SHP77 (cell line): Measurements from ENCODE around the gene CRYL1.

Experiments used
- DNase-seq, 2 experiments: peaks; one replicate each; lab custom pipeline; 2025; lab: John Stamatoyannopoulos, UW

Gene CRYL1

DNA sequence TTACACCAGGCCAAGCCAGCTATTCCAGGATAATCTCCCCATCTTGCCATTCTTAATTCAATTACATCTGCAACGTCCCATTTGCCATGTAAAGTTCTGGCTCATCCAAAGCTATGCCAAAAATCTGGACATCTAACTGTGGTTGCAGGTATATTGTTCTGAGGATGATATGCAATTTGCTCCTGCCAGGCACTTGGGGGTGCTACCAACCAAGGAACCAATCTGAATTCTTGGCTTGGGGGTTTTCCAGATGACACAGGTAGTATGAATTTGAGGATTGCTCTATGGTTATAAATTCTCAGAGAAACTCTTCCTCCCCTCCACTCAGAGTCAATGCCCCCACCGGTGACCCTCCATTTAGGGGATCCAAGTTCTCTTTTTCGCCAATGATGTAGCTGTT lies 33.0 kb downstream of the CRYL1 start:
- DNase-seq: peak; percentile 39 to 48

GRCh38 chr13:20491926-20492435 lies 33.7 kb downstream of the CRYL1 start:
- DNase-seq: no peak

GRCh38 chr13:20489185-20489820 lies 36.4 kb downstream of the CRYL1 start:
- DNase-seq: peak; percentile 76 to 79

DNA sequence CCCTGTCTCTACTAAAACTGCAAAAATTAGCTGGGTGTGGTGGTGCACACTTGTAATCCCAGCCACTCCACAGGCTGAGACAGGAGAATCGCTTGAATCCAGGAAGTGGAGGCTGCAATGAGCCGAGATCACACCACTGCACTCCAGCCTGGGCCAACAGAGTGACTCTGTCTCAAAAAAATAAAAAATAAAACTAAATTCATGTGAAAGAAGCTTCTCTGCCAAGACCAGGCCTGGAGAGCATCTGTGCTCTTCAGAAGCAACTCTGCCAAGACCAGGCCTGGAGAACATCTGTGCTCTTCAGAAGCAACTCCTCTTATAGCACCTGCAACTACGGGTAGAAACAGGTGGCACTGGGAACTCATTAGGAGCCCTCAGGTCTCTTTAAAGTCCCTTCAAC lies 37.7 kb downstream of the CRYL1 start:
- DNase-seq: no peak

DNA sequence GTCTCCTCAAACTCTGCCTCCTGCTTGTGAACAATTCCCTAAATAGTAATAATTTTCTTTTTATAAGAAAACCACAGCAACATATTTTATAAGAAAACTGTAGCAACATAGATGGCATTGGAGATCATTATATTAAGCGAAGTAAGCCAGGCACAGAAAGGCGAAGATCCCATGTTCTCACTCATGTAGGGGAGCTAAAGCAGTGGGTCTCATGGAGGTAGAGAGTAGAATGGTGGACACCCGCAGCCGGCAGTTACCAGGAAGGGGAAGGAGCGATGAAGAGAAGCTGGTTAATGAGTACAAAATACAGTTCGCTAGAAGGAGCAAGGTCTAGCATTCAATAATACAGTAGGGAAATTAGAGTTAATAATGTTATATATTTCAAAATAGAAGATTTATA lies 42.9 kb downstream of the CRYL1 start:
- DNase-seq: no peak

- DNase-seq: no peak
Observed at GRCh38 chr13:20482275-20482761, 43.3 kb downstream of the CRYL1 start.

- DNase-seq: no peak
Observed at GRCh38 chr13:20477394-20477793, 48.3 kb downstream of the CRYL1 start.

- no peak for DNase-seq
Observed at GRCh38 chr13:20475927-20476691, 49.5 kb downstream of the CRYL1 start.

DNA sequence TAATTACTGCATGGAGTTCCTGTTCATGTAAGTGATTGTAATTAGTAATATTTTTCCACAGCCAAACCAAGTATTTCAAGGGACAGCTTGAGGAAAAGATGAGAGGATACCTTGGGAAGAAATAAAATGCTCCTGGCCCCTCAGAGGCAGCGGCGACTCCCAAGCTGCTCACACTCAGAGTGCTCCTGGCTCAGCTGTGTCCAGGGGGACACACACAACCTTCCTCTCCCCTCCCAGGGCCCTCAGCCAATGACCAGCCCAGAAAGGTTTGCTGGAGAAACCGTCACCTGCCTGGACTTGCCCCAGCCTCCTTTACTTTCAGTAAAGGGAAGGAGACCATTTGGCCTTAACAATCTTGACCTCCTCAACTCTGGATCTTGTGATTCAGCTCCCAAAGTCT lies 51.1 kb downstream of the CRYL1 start:
- no peak for DNase-seq

- no peak for DNase-seq
Observed at GRCh38 chr13:20473888-20474287, 51.8 kb downstream of the CRYL1 start.

DNA sequence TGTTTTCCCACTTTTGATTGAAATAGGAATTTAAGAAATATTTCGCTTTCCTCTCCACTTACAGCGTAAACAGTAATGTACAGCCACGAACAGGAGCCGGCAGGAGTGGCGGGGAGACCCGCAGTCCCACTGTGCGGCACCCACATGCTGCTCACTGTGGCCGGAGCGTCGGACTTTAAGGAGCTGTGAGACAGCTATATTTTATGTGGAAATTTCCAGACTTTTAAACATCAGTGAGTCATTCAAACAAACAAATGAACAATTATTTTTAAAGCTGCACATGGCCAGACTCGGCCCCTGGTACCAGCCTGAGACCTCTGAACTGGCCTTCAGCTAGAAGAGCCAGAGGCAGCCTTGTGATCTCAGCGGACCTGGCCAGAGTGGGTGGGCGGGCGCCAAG lies 52.5 kb downstream of the CRYL1 start:
- no peak for DNase-seq

DNA sequence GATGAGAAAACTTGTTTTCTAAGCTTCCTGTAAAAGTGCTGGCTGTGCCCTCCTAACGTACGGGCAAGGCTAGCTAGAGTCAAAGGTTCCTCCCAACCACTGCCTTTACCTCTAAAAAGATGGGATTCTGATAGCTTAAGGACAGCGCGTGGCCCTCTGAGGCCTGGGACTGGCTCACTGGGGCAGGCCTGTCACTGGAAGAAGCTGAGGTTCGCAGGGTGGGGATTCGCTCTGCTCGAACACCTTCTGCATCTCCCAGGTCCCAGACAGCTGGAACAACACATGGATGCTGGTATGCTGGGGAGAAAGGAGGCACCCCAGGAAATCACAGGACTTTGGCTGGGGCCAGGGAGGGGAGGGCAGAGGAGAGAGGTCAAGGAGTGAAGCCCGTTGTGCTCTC lies 53.1 kb downstream of the CRYL1 start:
- DNase-seq: no peak

GRCh38 chr13:20470136-20470535 lies 55.5 kb downstream of the CRYL1 start:
- DNase-seq: no peak

- no peak for DNase-seq
Observed at GRCh38 chr13:20466371-20466770, 59.3 kb downstream of the CRYL1 start.

DNA sequence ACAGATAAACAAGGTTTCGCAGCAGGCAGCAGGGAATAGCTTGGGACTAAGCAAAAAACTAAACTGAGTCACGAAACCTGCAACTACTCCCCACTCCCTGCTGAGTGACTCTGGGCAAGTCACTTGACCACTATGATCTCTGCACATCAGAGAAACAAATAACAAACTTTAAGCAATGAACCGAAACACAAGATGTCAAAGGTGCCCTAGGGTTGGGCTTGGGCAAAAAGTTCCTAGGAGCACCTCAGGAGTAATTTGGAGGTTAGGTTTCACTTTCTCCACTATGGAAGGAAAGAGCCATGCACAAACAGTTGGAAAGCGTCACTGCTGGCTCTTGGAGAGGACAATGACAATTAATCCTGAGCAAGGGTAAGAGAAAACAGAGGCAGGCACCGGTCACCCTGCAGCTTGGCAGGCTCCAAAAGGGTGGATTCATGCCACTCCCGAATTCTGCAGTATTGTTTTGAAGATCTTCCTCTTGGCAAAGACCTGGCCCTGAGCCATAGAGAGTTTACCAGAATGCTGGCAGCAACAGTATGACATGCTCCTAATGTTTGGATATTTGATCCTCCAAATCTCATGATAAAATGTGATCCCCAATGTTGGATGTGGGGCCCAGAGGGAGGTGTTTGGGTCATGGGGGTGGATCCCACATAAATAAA lies 60.3 kb downstream of the CRYL1 start:
- DNase-seq: no peak

DNA sequence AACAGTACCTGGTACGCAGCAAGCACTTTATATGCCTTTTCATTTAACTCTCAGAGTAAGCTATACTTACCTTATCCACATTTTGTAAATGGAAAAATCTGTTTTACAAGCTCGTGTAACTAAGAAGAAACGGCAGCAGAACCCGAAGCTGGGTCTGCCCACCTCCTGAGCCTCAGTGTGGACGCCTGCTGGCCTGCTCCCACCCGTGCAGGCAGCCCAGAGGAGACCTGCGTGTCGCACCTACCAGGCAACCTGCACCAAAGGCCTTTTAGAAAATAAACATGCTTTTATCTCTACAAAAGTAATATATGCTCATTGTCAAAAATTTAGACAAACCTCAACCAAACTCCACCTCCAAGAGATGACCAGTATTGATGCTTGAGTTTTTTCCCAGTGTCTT lies 62.7 kb downstream of the CRYL1 start:
- DNase-seq: no peak

- DNase-seq: no peak
Observed at GRCh38 chr13:20462533-20462915, 63.1 kb downstream of the CRYL1 start.

DNA sequence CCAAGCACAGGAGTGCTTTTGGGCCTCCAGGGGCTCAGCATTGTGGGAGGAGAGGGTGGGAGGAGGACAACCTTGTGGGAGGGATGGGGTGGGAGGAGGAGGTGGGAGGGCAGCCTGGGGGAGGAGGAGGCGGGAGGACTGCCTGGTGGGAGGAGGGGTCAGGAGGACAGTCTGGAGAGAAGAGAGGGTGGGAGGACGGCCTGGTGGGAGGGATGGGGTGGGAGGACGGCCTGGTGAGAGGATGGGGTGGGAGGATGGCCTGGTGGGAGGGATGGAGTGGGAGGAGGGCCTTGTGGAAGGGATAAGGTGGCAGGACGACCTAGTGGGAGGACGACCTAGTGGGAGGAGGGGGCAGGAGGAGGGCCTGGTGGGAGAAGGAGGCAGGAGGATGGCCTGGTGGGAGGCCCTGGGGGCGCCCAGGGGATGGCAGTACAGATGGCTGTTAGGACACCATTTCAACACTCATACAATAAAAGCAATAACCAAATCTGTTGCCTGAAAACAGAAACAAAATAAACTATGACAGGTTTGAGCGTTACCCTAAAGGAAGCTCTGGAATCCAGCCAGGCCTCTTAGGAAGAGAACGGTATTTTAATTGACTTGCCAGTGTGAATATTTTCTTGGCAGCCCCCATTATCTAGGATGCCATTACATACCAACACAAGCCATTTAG lies 63.7 kb downstream of the CRYL1 start:
- no peak for DNase-seq

DNA sequence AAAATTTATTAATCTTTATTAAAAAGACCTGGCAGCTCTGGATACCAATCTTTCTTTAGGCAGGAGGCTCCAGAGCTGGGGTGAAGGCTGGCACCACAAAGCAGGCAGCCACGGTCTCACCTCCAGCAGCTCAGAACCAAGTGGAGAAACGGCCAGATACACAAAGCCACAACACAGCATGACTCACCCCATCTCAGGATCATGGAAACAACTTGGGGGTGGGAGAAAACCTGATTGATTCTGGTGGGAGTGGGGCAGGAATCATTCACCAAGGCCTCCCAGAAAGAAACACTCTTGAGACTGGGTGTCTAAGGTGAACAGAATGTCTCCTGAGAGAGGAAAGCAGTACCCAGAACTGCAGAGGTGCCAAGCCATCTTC lies 64.2 kb downstream of the CRYL1 start:
- no peak for DNase-seq

GRCh38 chr13:20460761-20461160 lies 64.9 kb downstream of the CRYL1 start:
- no peak for DNase-seq

DNA sequence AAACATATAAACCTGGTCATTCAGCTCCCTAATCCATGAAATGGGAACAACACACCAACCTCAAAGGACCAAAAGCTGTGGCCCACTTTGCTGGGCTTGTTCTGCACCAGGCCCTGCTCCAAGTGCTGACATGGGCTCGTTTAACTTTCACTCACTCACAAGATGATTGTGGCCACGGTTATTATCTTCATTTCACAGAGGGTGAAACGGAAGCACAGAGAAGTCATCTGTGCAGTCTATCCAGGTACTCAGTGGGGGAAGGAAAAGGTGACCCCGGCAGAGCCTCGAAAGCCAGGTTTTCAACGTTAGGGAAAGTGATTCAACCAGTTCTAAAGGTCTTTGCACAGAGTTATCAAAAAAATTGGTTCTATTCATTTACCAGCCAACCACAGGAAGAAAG lies 68.0 kb downstream of the CRYL1 start:
- DNase-seq: no peak

DNA sequence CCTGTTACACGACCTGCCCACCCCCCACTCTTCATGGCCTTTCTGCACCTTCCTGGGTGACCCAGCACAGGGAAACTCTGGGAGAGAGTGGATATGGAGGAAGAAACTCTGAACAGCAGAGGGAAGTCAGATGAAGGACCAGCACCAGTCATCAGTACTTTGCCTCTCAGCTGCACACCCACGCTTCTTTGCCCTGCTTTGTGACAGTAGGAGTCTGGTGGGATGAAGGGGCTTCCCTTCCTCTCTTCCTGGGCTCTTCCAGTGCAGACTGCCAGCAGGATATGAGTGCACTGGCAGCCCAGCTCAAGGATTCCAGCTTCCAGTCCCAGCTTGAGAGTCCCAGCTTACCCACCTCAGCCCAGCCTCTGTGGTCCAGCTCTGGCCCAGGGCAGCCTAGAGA lies 68.9 kb downstream of the CRYL1 start:
- no peak for DNase-seq
